Fibroblast of mammary gland (primary cell): ENCODE measurements around the gene CACNA1S.

Source experiments
- DNase-seq: peaks from one replicate; pipeline ENCODE4 v3.0.0-alpha.2; 2010; ENCODE audit warnings: low read depth
- H3K4me3 ChIP-seq: 2 replicates; pipeline ENCODE4 v1.5.1; 2011; ENCODE audit warnings: low read depth, mild to moderate bottlenecking, low read length, moderate library complexity; ENCODE audit not compliant: control insufficient read depth
- CTCF ChIP-seq: conservative IDR thresholded peaks from 2 replicates; pipeline ENCODE4 v1.5.1; 2011; ENCODE audit warnings: low read depth, low read length, inconsistent platforms; ENCODE audit not compliant: control insufficient read depth, insufficient read depth

Gene CACNA1S

GRCh38 chr1:201136355-201137023, 24.3 kb upstream of the CACNA1S start:
- DNase-seq: no peak
- no peak for TF ChIP-seq CTCF
- no peak overlapping the region for H3K4me3 ChIP-seq

GRCh38 chr1:201134405-201134804, 22.2 kb upstream of the CACNA1S start:
- H3K4me3 ChIP-seq: no peak overlapping the region
- DNase-seq: no peak
- TF ChIP-seq CTCF: no peak

- no peak for TF ChIP-seq CTCF
Measured at GRCh38 chr1:201131398-201131797, 19.2 kb upstream of the CACNA1S start.

GRCh38 chr1:201128962-201129361, 16.7 kb upstream of the CACNA1S start:
- H3K4me3 ChIP-seq: no peak overlapping the region
- DNase-seq: no peak
- TF ChIP-seq CTCF: no peak

More at GRCh38 chr1:201131398-201131797, 19.2 kb upstream of the CACNA1S start:
- H3K4me3 ChIP-seq: no peak overlapping the region
- DNase-seq: no peak

GRCh38 chr1:201128476-201128875, 16.2 kb upstream of the CACNA1S start:
- DNase-seq: no peak
- TF ChIP-seq CTCF: no peak
- no peak overlapping the region for H3K4me3 ChIP-seq

GRCh38 chr1:201127755-201128455, 15.7 kb upstream of the CACNA1S start:
- TF ChIP-seq CTCF: no peak
- DNase-seq: peak; percentile 10
- no peak overlapping the region for H3K4me3 ChIP-seq
